Measurements from ENCODE around the gene PRX.

PRX gene

DNA sequence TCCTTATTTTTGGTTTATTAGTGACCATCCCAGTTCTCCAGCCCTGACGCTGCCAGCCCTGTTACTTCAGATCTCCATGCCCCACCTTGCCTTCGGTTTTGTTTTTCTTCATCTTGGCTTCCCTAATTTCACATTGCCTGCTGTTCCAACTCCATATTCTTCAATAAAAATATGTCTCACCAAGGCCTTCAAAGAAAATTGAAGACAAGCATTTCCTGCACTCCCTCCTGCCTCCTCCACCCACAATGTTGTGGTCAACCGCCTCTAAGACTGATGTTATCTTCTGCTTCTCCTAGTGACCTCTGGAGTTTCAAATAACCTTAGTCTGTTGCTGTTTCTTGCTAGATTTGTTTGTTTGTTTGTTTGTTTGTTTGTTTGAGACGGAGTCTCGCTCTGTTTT is 50.1 kb downstream of the PRX start:
- no peak for DNase-seq

DNA sequence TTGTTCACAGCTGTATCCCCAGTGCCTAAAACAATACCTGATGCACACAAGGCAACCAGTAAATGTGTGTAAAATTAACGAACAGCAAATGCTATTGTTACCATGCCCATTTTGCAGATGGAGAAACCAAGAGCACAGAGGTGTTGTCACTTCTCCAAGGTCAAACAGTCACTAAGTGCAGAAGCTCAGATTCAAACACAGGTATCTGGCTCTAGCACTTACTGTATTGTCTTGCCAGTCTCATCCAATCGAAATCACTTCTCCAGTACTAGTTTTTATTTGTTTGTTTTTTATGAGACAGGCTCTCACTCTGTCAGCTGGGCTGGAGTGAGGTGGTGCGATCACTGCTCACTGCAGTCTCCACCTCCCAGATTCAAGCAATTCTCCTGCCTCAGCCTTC is 51.0 kb downstream of the PRX start:
- no peak for DNase-seq

DNA sequence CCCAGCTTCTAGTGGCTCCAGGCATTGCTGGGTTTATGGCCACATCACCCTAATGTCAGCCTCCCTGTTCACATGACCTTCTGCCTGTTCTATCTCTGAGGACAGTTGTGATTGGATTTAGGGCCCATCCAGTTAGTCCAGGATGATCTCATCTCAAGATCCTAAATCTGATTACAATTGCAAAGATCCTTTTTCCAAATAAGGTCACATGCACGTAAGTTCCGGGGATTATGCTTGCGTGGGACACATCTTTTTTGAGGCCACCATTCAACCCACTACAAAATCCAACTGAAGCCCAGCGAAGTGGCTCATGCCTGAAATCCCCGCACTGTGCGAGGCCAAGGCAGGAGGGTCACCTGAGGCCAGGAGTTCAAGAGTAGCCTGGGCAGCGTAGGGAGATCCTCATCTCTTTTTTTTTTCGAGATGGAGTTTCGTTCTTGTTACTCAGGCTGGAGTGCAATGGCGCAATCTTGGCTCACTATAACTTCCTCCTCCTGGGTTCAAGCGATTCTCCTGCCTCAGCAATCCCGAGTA is 52.4 kb downstream of the PRX start:
- DNase-seq = no peak

GRCh38 chr19:40360020-40360707 is 53.0 kb downstream of the PRX start:
- no peak for DNase-seq

DNA sequence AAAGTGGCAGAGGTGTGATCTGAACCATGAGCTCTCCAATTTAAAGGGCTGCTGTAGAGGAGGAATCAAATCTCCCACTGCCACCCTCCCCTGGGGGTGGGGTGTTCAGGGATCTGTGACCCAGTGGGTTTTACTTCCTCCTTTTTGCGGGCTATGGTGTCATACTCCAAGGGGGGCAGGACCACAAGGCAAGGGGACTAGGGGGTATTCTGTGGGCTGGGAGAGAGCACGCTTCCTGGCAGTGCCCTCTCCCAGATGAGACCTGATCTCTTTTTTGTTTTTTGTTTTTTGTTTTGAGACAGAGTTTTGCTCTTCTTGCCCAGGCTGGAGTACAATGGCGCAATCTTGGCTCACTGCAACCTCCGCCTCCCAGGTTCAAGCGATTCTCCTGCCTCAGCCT is 54.4 kb downstream of the PRX start:
- DNase-seq = no peak

DNA sequence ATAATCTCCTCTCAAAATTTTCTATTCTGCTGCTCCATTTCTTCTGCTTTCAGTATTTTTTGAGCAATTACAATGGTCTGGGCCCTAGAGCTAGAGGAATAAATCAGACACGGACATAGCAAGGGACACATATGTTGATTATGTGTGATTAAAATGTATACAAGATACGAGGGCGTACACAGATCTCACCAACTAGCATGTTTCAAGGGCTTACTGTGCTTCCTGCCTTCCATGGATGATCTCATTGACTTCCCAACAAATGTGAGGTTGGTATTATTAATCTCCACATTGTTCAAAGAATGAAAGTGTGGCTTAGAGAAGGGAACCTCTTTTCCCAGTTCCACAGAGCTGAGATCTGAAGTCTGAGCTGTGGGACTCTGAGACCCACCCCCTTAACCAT is 55.5 kb downstream of the PRX start:
- DNase-seq = no peak

GRCh38 chr19:40356681-40357595 is 56.2 kb downstream of the PRX start:
- no peak for DNase-seq

DNA sequence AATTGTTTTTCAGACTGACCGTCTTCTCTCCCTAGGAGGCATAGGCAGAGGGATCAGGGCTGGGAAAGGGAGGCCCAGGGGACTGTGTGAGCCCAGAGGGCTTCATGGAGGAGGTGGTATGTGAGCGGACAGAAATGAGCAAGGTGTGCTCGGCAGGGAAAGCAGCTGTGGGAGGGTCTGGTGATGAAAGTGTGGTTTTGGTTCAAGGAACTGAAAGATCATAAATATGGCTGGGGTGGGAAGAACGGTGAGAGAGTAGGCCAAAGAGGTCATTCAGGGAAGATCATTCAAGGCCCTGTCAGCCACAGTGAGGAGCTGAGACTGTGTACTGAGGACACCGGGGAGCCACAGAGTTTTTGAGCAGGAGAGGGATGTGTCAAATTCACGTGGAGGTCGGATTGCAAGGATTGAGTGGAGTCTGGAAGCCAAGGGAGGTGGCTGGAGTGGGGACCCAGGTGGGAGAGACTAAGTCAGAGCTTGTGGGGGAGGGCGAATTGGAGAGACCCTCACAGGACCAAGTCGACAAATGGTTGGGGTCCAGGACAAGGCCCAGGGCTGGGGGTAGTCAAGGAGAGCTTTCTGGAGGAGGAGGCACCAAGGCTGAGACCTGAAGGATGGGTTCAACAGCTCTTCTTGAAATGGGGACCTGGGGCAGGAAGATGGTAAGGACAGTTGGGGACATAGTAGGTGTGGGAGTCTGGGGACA is 57.0 kb downstream of the PRX start:
- no peak for DNase-seq

DNA sequence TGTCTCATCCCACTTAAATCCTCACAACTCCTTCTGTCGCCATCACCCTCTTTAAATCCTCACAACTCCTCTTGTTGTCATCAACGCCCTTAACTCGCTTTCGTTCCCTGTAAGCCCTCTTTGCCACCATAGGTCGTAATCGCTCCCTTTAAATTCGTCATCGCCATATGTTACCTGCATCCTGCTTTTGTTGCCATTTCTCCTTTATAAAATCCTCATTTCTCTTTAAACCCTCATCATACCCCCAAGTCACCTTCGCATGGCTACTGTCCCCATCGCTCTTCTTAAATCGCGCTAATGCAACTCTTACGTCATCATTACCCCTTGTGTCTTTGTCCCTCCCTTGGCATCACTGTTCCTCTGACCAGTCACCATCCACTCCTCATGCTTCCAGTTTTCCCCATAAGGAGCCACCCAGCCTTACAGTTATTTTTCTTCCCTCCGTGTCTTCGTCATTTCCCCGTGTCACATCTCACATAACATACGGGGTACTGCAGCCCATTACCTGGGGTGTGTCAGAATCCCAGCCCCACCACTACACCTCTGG is 64.1 kb downstream of the PRX start:
- no peak for DNase-seq

DNA sequence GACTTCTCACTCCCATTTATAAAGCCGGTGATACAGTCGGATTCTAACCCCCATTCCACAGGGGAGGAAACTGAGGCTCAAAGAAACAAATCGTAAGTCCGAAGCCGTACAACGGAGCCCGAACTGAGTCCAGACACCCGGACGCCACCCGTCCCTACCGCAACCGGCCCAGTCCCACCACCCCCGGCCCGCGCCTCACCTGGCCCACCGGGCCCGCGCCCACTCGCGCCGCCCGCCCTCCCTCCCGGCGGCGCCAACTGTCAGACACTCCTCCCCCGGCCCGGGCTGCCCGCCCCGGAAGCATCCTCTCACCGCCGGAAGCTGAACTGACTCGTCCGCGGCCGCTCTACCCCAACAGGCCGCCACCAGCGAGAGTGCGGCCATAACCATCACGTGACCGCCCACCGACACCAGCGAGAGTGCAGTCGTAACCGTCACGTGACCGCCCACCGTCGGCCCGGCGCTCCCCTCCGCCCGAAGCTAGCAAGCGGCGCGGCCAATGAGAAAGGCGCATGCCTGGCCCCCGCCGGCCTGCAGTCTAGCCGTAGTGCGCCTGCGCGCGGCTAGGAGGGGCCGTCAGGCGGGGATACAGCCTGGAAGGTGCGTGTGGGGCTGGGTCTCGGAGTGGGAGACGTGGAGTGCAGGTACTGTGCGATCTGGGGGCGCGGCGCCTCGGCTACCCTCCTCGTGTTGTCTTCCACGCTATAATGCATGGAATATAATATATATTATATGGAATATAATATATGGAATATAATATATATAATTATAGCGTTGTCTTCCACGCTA is 64.9 kb downstream of the PRX start, which contains the start of the genes C19orf47 and PLD3:
Gene C19orf47, minus strand, starts transcription at position 273 of the 789 bp plus-strand sequence. CDS start 6,540 bp downstream, outside the sequence.
Gene PLD3, plus strand, starts transcription at position 571 of the 789 bp plus-strand sequence. CDS start 17,789 bp downstream, outside the sequence.
- peak; percentile 93 to 99 (median 96) for DNase-seq

GRCh38 chr19:40344422-40344821 is 68.8 kb downstream of the PRX start:
- DNase-seq = no peak
